Measurements from ENCODE around the gene PDE4D. TPM values are rescaled to one million over a fixed set of nuclear protein-coding genes. Genes with fewer than 3 reads are reported as not detected.

Gene PDE4D
- polyA plus RNA-seq, 1 donor (not counting 4 experiments of a cell fraction or from before 2014, with no cell fraction given), result 3.6 TPM

DNA sequence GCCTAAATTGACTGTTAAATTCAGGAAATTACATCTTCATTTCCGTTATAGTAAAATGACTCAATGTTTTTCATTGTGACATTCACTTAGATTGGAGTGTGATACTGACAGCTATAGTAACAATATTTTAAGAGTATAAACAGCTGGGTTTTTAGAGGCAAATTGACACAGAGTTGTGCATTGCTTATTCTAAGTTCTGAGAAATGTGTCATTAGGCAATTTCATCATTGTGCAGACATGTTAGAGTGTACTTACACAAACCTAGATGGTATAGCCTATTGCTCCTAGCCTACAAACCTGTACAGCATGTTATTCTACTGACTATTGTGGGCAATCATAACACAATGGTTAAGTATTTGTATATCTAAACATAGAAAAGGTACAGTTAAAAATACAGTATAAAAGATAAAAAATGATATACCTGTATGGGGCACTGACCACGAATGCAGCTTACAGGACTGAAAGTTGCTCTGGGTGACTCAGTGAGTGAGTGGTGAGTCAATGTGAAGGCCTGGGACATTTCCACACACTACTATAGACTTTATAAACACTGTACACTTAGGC, 132.7 kb downstream of the PDE4D start:
- Histone ChIP-seq H3K79me2 (ENCODE audit: control insufficient read depth, insufficient read depth, low read length) (peaks cover 23% of the 10 kb centered on the region), H2AFZ (ENCODE audit: control insufficient read depth, low read length) (no peak overlapping the region), H3K9me3 (ENCODE audit: control insufficient read depth, low read depth, low read length) (no peaks in the 10 kb centered on the region), H3K27ac (ENCODE audit: control insufficient read depth, insufficient read depth, low read length) (peak overlapping the region; percentile 95), H3K4me3 (ENCODE audit: control insufficient read depth in 2 of 3, extremely low read depth in 1 of 3, insufficient read depth in 2 of 3, low read depth in 1 of 3, low read length in 3 of 3) (peak overlapping the region in 1 of 3 experiments; percentile 14), H3K4me1 (ENCODE audit: control insufficient read depth, extremely low read depth, insufficient read depth, low read length) (peaks cover 51% of the 10 kb centered on the region), H3K36me3 (ENCODE audit: control insufficient read depth in 2 of 2, extremely low read depth in 1 of 2, insufficient read depth in 2 of 2, low read length in 2 of 2) (no peaks in the 10 kb centered on the region), H3K4me2 (ENCODE audit: control insufficient read depth, extremely low read depth, insufficient read depth, low read depth, low read length) (peak overlapping the region; percentile 76), H3K9ac (ENCODE audit: control insufficient read depth, extremely low read depth, insufficient read depth, low read length) (peak overlapping the region; percentile 65), H3K27me3 (ENCODE audit: control insufficient read depth, extremely low read depth, insufficient read depth, low read length) (no peaks in the 10 kb centered on the region), H4K20me1 (ENCODE audit: control insufficient read depth, extremely low read depth, insufficient read depth, low read length) (no peaks in the 10 kb centered on the region), H3K9me1 (ENCODE audit: control insufficient read depth, extremely low read depth, insufficient read depth, low read length) (peaks cover 3% of the 10 kb centered on the region)
- FAIRE-seq, result no peak
- TF ChIP-seq, protein P1, sequence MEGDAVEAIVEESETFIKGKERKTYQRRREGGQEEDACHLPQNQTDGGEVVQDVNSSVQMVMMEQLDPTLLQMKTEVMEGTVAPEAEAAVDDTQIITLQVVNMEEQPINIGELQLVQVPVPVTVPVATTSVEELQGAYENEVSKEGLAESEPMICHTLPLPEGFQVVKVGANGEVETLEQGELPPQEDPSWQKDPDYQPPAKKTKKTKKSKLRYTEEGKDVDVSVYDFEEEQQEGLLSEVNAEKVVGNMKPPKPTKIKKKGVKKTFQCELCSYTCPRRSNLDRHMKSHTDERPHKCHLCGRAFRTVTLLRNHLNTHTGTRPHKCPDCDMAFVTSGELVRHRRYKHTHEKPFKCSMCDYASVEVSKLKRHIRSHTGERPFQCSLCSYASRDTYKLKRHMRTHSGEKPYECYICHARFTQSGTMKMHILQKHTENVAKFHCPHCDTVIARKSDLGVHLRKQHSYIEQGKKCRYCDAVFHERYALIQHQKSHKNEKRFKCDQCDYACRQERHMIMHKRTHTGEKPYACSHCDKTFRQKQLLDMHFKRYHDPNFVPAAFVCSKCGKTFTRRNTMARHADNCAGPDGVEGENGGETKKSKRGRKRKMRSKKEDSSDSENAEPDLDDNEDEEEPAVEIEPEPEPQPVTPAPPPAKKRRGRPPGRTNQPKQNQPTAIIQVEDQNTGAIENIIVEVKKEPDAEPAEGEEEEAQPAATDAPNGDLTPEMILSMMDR (optimal IDR thresholded peaks at IDR 0.05 in 1 of 3, IDR thresholded peaks at IDR 0.05 in 1 of 3, conservative IDR thresholded peaks at IDR 0.05 in 1 of 3; ENCODE audit: extremely low read depth in 1 of 3, insufficient read depth in 2 of 3, low read length in 3 of 3), result no peak
- TF ChIP-seq EZH2 (IDR thresholded peaks at IDR 0.05; ENCODE audit: low read length), result no peak
- dilution Hi-C loops (cut with MboI; ENCODE audit: extremely low pct_ligation_motif_present, low sequenced_read_pairs), result no loop called here
- DNase-seq (ENCODE audit: low read depth, low spot score), result no peak

DNA sequence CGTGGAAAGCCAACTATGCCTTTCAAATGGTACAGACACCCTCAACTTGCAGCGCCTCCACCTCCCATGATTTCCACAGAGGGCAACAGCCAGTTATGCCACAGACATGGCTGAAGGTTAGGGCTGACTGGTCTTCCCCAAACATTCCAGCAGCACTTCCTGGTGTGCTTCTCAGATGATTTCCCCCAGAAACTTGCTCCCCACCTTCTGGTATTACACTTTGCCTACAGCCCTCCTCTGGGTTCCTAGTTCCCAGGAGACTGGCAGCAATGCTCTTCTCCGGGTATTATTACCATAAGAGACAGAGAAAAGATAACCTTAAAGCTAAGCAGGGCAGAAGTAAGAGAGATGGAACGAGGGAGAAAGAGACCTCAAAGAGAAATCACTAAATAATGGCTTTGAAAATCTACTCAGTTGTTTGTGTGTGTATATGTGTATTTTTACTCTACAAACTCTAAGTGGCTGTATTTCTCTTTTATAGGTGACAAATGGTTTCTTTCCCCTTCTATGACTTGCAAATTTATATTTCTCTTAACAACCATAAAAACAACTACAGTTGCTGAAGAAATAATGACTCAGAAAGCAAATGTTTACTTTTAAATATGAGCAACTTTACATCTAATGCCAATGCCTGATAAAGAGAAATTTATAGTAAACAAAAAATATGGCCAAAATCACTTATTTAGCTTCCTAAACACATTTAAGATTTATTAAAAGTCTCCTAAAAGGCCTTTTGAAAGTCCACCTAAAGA, 133.8 kb downstream of the PDE4D start:
- peak overlapping the region; percentile 65 for H3K9ac ChIP-seq (ENCODE audit: control insufficient read depth, extremely low read depth, insufficient read depth, low read length)

More for the DNA sequence above, 133.8 kb downstream of the PDE4D start:
- Histone ChIP-seq H3K4me1 (ENCODE audit: control insufficient read depth, extremely low read depth, insufficient read depth, low read length) (peaks cover 43% of the 10 kb centered on the region), H3K36me3 (ENCODE audit: control insufficient read depth in 2 of 2, extremely low read depth in 1 of 2, insufficient read depth in 2 of 2, low read length in 2 of 2) (no peaks in the 10 kb centered on the region), H3K9me3 (ENCODE audit: control insufficient read depth, low read depth, low read length) (no peaks in the 10 kb centered on the region), H3K4me3 (ENCODE audit: control insufficient read depth in 2 of 3, extremely low read depth in 1 of 3, insufficient read depth in 2 of 3, low read depth in 1 of 3, low read length in 3 of 3) (no peak overlapping the region), H3K27ac (ENCODE audit: control insufficient read depth, insufficient read depth, low read length) (peak overlapping the region; percentile 95), H2AFZ (ENCODE audit: control insufficient read depth, low read length) (peak overlapping the region; percentile 27), H4K20me1 (ENCODE audit: control insufficient read depth, extremely low read depth, insufficient read depth, low read length) (no peaks in the 10 kb centered on the region), H3K4me2 (ENCODE audit: control insufficient read depth, extremely low read depth, insufficient read depth, low read depth, low read length) (peak overlapping the region; percentile 67), H3K9me1 (ENCODE audit: control insufficient read depth, extremely low read depth, insufficient read depth, low read length) (peaks cover 3% of the 10 kb centered on the region), H3K79me2 (ENCODE audit: control insufficient read depth, insufficient read depth, low read length) (peaks cover 14% of the 10 kb centered on the region), H3K27me3 (ENCODE audit: control insufficient read depth, extremely low read depth, insufficient read depth, low read length) (no peaks in the 10 kb centered on the region)
- TF ChIP-seq, protein P1 (optimal IDR thresholded peaks at IDR 0.05 in 1 of 3, IDR thresholded peaks at IDR 0.05 in 1 of 3, conservative IDR thresholded peaks at IDR 0.05 in 1 of 3; ENCODE audit: extremely low read depth in 1 of 3, insufficient read depth in 2 of 3, low read length in 3 of 3), result no peak
- no peak for TF ChIP-seq EZH2 (IDR thresholded peaks at IDR 0.05; ENCODE audit: low read length)
- dilution Hi-C loops (cut with MboI; ENCODE audit: extremely low pct_ligation_motif_present, low sequenced_read_pairs), result no loop called here
- DNase-seq (ENCODE audit: low read depth, low spot score) (no peak), FAIRE-seq (peak; percentile 67)
